Glutamatergic neuron (in vitro differentiated cells): ENCODE data around the gene ANKRD63. TPM values are rescaled to one million over a fixed set of nuclear protein-coding genes. Genes with fewer than 3 reads are reported as not detected.

Source experiments
- DNase-seq: peaks from one replicate; pipeline ENCODE4 v3.0.0; 2022
- H3K27ac Mint-ChIP-seq: one replicate; pipeline ENCODE4 v1.8.0; 2020; ENCODE audit warnings: mild to moderate bottlenecking, mixed read lengths, inconsistent platforms; ENCODE audit not compliant: unreplicated experiment
- H3K27me3 Mint-ChIP-seq: one replicate; pipeline ENCODE4 v1.8.0; 2020; ENCODE audit warnings: mild to moderate bottlenecking, moderate library complexity, mixed read lengths, inconsistent platforms; ENCODE audit not compliant: unreplicated experiment
- H3K36me3 Mint-ChIP-seq: one replicate; pipeline ENCODE4 v1.8.0; 2020; ENCODE audit warnings: mild to moderate bottlenecking, mixed read lengths, inconsistent platforms; ENCODE audit not compliant: unreplicated experiment
- H3K4me1 Mint-ChIP-seq: one replicate; pipeline ENCODE4 v1.8.0; 2020; ENCODE audit warnings: mild to moderate bottlenecking, low read depth, mixed read lengths, inconsistent platforms; ENCODE audit not compliant: unreplicated experiment
- H3K4me3 Mint-ChIP-seq: one replicate; pipeline ENCODE4 v1.8.0; 2020; ENCODE audit warnings: mild to moderate bottlenecking, mixed read lengths, inconsistent platforms; ENCODE audit not compliant: unreplicated experiment
- H3K9me3 Mint-ChIP-seq: one replicate; pipeline ENCODE4 v1.8.0; 2020; ENCODE audit warnings: mild to moderate bottlenecking, moderate library complexity, mixed read lengths, inconsistent platforms; ENCODE audit not compliant: unreplicated experiment
- total RNA-seq: library from RNA; stranded (reverse); fragmentation: NEBNext Ultra II Directional; extraction: Animal tissue kit (Norgen Biotek cat#: 25700); gene quantifications from one replicate; pipeline ENCODE4 v1.2.1, GENCODE V29; 2021; ENCODE audit not compliant: unreplicated experiment
- TF ChIP-seq, protein P1 (sequence below): fragments of 200-600 bp; sonication (generic); IDR thresholded peaks from one replicate; pipeline ENCODE4 v1.5.0; 2021; ENCODE audit not compliant: partially characterized antibody, unreplicated experiment

ANKRD63 gene
- total RNA-seq, 1 donor from 2014 or later = not detected

DNA sequence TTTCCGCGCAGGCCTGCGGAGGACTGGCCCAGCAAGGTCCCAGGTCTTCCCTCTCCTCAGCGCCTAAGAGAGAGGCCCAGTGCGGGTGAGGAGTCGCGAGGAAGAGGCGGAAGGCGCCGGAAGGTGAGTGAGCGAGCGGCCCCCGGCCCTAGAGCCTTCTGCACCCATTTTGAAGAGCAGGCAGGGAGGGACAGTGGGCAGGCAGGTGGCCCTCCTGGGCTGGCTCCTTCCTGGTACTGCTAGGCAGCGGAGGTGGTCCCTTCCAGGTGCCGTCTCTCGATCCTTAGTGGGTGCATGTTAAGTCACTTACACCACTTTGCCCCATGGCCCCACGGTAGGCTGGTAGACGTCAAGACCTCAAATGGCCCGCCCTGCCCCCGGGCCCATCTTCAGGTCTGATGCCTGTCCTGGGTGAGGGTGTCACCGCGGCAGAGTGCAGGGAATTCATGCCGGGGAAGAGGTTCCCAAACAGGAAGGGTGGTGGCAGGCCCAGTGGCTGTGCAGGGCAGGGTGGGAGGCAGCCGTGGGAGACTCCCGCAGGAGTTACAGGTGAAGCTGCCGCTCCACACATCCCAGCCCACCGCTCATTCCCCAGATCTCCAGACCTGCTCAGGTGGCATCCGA is 29.6 kb downstream of the ANKRD63 start:
- H3K9me3 Mint-ChIP-seq = peaks cover 2% of the 10 kb centered on the region
- H3K27me3 Mint-ChIP-seq = peaks cover 17% of the 10 kb centered on the region
- TF ChIP-seq, protein P1, sequence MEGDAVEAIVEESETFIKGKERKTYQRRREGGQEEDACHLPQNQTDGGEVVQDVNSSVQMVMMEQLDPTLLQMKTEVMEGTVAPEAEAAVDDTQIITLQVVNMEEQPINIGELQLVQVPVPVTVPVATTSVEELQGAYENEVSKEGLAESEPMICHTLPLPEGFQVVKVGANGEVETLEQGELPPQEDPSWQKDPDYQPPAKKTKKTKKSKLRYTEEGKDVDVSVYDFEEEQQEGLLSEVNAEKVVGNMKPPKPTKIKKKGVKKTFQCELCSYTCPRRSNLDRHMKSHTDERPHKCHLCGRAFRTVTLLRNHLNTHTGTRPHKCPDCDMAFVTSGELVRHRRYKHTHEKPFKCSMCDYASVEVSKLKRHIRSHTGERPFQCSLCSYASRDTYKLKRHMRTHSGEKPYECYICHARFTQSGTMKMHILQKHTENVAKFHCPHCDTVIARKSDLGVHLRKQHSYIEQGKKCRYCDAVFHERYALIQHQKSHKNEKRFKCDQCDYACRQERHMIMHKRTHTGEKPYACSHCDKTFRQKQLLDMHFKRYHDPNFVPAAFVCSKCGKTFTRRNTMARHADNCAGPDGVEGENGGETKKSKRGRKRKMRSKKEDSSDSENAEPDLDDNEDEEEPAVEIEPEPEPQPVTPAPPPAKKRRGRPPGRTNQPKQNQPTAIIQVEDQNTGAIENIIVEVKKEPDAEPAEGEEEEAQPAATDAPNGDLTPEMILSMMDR = no peak
- H3K36me3 Mint-ChIP-seq = no peaks in the 10 kb centered on the region
- peak overlapping the region; percentile 49 for H3K4me3 Mint-ChIP-seq
- peaks cover 17% of the 10 kb centered on the region for H3K4me1 Mint-ChIP-seq
- H3K27ac Mint-ChIP-seq = no peak overlapping the region
- DNase-seq = no peak

DNA sequence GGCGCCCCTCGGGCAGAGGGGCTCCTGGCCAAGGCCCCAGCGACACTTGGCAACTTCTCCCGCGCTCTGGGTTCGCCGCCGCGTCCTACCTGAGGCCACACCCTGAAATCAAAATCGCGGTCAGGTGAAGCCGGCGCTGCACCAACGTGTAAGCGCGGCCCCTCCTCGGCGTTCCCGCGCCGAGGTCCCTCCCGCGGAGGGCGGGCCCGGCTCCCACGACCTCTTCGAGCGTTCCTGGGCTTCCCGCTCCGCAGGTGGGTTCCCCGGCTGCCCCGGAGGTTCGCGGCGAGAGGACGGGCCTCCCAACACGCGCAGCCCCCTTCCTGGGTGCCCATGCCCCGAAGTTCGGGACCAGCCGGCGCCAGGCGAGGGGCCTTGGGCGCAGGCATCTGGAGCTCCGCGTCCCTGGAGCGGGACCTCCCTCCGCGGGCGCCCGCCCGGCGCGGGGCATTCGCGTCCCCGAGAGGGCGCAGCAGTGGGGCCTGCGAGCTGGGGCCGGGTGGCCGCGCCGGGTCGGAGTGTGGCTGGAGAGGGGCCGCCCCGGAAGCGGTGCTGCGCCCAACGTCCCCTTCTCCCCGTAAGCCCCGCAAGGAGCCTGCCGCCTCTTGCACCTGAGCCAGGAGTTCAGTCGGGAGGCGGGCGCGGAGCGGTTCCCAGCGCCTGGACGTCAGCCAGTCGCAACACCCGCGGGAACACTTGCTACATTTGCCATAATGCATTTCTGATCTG is 30.3 kb downstream of the ANKRD63 start:
- TF ChIP-seq, protein P1 = no peak
- H3K4me3 Mint-ChIP-seq = peak overlapping the region; percentile 49
- DNase-seq = no peak
- H3K36me3 Mint-ChIP-seq = no peaks in the 10 kb centered on the region
- H3K27ac Mint-ChIP-seq = no peak overlapping the region
- H3K27me3 Mint-ChIP-seq = peaks cover 17% of the 10 kb centered on the region
- peaks cover 17% of the 10 kb centered on the region for H3K4me1 Mint-ChIP-seq
- H3K9me3 Mint-ChIP-seq = peaks cover 2% of the 10 kb centered on the region

DNA sequence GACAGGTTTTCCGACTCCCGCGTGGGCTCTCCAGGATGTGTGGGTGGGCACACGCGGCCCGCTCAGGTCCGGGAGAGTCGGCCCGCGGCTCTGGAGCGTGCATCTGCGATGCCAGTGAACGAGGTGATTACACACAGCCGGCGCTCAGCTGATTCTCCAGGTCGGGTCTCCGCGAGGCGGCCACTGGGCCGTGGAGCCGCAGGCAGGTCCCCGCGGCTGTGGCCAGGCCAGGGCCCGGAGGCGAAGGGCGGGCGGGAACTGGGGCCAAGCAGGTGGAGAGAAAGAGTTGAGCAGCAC is 30.8 kb downstream of the ANKRD63 start:
- Mint-ChIP-seq H3K27me3 (peaks cover 17% of the 10 kb centered on the region), H3K27ac (no peak overlapping the region), H3K4me3 (peak overlapping the region; percentile 38), H3K4me1 (peaks cover 17% of the 10 kb centered on the region), H3K9me3 (peaks cover 2% of the 10 kb centered on the region), H3K36me3 (no peaks in the 10 kb centered on the region)
- TF ChIP-seq, protein P1 = no peak
- DNase-seq = no peak

DNA sequence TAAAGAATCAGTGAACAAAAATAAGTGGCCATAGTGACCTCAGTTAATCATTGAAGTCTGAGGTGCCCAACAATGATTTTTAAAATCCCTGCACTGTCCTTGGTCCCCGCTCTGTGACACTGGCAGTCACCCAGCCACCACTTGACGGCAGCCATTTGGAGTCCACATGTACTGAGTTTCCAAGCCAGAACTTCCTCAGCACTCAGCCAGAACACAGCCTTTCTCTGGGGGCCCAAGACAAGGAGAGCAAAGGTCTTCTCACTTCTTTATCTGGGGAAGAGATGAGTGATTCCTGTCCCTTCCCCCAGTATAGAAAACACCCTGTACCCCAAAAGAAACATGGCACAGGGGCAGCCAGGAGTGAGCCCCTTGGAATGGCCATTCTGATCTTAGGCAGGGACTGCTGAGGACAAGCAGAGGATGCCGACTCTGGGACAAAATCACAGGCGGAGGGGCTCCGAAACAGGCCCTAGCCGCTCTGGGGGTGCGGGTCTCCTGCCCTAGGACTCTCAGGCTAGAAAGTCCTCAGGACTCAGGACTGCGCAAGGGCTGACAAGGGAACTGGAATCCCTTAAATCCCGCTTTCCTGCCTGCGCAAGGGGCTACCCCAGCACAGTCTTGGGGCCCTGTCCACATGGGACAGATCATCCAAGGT is 31.3 kb downstream of the ANKRD63 start:
- no peaks in the 10 kb centered on the region for H3K36me3 Mint-ChIP-seq
- H3K4me1 Mint-ChIP-seq = peaks cover 15% of the 10 kb centered on the region
- no peak for DNase-seq
- no peak overlapping the region for H3K27ac Mint-ChIP-seq
- peaks cover 2% of the 10 kb centered on the region for H3K9me3 Mint-ChIP-seq
- peak overlapping the region; percentile 38 for H3K4me3 Mint-ChIP-seq
- TF ChIP-seq, protein P1 = no peak
- peaks cover 17% of the 10 kb centered on the region for H3K27me3 Mint-ChIP-seq
